GM19467 (cell line): ENCODE data around the gene GSTM5.
"Not testable (repeated sequence)": the region's sequence is repeated elsewhere in the genome, so short reads cannot be mapped to it uniquely, and the experiment has no call there.

Experiments
- ATAC-seq: cut with Tn5 transposase; IDR thresholded peaks from one replicate; pipeline ENCODE4 v1.9.1; 2021; ENCODE audit warnings: mild to moderate bottlenecking, moderate library complexity; ENCODE audit not compliant: unreplicated experiment

Gene GSTM5

GRCh38 chr1:109695138-109695537, 16.9 kb upstream of the GSTM5 start:
- not testable (repeated sequence) for ATAC-seq

DNA sequence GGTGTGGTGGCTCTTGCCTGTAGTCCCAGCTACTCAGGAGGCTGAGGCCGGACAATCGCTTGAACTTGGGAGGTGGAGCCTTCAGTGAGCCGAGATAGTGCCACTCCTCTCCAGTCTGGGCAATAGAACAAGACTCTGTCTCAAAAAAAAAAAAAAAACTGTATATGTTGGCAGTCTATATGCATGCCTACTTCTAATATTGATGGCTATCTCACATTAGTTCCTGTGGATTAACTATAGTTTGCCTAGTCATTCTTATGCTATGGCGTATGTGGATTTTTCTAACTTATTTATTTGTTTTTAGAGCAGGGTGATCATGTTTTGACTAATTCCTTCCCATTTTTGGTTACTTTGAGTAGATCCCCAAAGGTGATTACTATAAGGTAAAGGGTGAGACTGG, 15.0 kb upstream of the GSTM5 start:
- no peak for ATAC-seq

GRCh38 chr1:109697861-109698260, 14.2 kb upstream of the GSTM5 start:
- not testable (repeated sequence) for ATAC-seq

- ATAC-seq: not testable (repeated sequence)
Measured at GRCh38 chr1:109702940-109703339, 9.1 kb upstream of the GSTM5 start.

DNA sequence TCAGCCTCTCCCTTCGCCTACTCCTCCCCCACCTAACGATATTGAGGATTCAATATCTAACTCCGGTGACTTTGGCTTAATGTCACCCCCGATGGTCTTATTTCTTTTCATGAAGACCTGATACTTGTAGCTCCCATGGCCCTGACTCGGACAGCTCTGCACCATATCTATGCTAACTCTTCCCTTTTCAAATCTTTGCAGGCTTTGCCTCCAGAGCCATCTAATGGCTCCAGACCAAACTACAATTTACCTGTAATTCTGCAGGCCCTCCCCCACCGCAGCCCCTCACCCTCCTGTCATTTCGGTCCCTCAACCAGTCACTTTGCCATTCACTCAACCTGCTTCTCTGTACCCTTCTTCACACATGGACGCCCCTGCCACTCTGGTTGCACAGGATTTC, 7.9 kb upstream of the GSTM5 start:
- no peak for ATAC-seq

GRCh38 chr1:109705411-109705810, 6.6 kb upstream of the GSTM5 start:
- no peak for ATAC-seq

DNA sequence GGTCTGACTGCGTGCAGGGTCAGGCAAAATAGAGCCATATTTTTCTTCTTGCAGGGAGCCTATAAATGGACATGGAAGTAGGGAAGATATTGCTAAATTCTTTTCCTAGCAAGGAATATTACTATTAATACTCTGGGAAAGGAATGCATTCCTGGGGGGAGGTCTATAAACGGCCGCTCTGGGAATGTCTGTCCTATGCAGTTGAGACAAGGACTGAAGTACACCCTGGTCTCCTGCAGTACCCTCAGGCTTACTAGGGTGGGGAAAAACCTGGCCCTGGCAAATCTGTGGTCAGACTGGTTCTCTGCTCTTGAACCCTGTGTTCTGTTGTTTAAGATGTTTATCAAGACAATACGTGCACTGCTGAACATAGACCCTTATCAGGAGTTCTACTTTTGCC, 3.1 kb upstream of the GSTM5 start:
- not testable (repeated sequence) for ATAC-seq

DNA sequence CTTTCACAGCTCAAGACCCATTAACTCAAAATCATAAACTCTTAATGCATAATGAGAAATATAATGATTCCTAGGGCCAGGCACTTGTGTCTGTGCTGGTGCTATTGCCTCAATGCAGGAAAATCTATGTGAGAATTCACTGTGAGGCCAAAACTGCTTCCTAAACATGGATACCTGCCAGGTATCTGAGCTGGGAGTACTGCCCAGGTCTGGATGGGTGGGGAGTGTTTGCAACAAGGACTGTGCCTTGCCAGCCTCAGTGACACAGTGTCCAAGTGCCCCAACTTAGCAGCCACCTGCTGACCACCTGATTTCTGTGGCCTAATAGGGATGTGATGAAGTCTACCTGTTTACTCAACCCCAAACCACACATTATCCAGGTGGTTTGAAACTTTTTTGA, 2.2 kb upstream of the GSTM5 start:
- not testable (repeated sequence) for ATAC-seq

GRCh38 chr1:109712321-109712864, 342 bp downstream of the GSTM5 start:
- no peak for ATAC-seq

DNA sequence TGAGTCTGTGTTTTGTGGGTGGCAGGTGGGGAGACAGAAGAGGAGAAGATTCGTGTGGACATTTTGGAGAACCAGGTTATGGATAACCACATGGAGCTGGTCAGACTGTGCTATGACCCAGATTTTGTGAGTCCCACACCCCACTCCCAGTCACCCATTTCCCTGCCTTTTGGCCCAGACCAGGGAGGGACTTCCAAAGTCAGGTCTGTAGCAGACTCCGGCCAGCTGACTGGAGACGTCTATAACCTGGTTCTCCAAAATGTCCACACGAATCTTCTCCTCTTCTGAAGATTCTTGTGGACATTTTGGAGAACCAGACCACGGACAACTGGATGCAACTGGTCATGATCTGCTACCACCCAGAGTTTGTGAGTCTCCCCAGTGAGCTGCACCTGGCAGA, 1.6 kb downstream of the GSTM5 start:
- ATAC-seq: no peak

GRCh38 chr1:109714661-109715372, 2.8 kb downstream of the GSTM5 start:
- no peak for ATAC-seq

- no peak for ATAC-seq
Measured at GRCh38 chr1:109716121-109716520, 4.1 kb downstream of the GSTM5 start.

GRCh38 chr1:109716570-109717090, 4.6 kb downstream of the GSTM5 start:
- no peak for ATAC-seq

- no peak for ATAC-seq
Measured at GRCh38 chr1:109717729-109718128, 5.7 kb downstream of the GSTM5 start.

- ATAC-seq: no peak
Measured at GRCh38 chr1:109718495-109718894, 6.4 kb downstream of the GSTM5 start.

GRCh38 chr1:109719337-109719837, 7.3 kb downstream of the GSTM5 start:
- no peak for ATAC-seq

DNA sequence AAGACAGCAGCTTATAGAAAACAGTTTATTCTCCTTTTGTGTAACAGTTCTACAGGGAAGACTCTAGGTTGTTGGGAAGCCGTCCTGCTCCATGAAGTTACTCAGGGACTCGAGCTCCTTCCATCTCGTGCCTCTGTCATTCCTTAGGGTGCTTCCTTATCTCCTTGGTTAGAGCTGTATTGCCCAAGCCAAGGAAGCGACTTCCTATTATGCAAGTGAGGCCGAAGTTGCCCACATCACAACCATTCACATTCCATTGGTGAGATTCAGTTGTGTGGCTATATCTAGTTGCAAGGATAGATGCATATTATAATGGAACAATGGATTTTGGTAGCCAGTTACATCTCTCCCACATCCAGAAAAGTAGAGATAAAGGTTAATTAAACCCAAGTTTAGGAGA, 9.0 kb downstream of the GSTM5 start:
- no peak for ATAC-seq

GRCh38 chr1:109721971-109722370, 9.9 kb downstream of the GSTM5 start:
- ATAC-seq: no peak

DNA sequence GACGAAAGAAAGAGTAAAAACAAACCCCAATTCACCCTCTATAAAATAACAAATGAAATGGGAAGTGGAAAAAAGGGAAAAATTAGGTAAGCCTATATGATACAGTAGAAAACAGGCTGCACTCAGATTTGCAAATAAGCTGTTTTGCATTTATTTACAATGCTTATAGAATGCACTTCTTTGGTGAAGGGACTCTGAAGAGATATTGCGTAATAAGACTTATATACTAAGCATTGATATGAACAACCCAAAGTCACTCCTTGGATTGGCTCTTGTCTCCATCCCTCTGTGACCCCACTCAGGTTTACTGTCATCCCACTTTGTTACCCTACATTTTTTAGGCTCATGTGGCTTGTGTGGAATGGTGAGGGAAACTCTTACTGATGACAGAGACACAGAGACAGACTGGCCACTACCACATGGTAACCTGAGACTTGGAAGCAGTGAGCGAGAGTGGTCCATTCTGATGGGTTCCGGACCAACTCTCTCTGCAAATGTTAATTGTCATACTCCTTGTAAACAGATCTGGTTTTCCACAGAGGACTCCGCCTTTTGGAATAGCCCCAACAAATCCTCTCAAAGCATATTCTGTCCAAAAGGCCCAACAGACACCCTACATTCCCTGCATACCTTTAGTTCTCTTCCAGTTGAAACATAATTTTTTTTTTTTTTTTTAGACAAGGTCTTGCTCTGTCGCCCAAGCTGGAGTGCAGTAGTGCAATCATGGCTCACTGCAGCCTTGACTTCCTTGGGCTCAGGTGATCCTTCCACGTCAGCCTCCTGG, 11.0 kb downstream of the GSTM5 start:
- ATAC-seq: no peak

DNA sequence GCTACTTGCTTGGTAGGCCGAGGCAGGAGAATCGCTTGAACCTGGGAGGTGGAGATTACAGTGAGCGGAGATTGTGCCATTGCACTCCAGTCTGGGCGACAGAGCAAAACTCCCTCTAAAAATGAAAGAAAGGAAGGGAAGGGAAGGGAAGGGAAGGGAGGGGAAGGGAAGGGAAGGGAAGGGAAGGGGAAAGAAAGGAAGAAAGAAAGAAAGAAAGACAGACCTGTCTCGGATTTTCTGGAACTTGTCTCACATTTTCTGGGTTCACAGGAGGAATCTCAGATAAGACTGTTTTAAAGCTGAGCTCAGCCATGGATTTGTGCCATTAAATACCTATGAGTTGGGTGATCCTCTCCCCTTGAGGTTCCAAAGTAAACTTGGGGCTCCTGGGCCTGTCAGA, 12.9 kb downstream of the GSTM5 start:
- no peak for ATAC-seq

GRCh38 chr1:109725510-109725909, 13.5 kb downstream of the GSTM5 start:
- no peak for ATAC-seq

DNA sequence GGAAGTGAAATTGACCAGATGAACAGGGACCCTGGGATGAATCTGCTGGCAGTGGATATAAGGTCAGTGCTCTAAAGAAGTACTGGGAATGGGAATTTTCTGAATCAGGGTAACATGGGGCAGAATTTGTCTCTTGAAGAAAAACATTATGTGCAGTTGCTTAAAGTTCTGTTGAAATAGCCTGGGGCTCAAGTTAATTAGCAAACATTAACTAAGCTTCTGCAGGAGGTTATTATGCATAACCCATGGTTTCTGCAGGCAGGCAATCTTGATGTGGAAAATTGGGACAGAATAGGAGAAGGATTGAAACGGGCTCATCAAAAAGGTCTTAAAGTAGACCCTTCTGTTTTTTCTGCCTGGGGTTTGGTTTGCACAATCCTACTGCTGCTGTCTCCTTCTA, 14.0 kb downstream of the GSTM5 start:
- ATAC-seq: no peak
